C4-2B (cell line): ENCODE results near the gene SLC1A7.

Experiments
- H3K27ac ChIP-seq: fragments of 450-650 bp; 2 replicates; pipeline ENCODE4 v1.5.1; 2017
- CTCF ChIP-seq: fragments of 450-650 bp; conservative IDR thresholded peaks from 2 replicates; pipeline ENCODE4 v1.5.1; 2017; ENCODE audit warnings: mild to moderate bottlenecking
- ZFX ChIP-seq: fragments of 450-650 bp; IDR thresholded peaks from 2 replicates; pipeline ENCODE4 v1.6.1; 2017

The SLC1A7 gene

GRCh38 chr1:53127546-53127945 lies 14.9 kb downstream of the SLC1A7 start:
- TF ChIP-seq CTCF (no peak), ZFX (no peak)
- no peak overlapping the region for H3K27ac ChIP-seq

GRCh38 chr1:53126495-53126894 lies 15.9 kb downstream of the SLC1A7 start:
- TF ChIP-seq ZFX, result no peak
- TF ChIP-seq CTCF, result no peak
- H3K27ac ChIP-seq, result no peak overlapping the region

- H3K27ac ChIP-seq, result no peak overlapping the region
- TF ChIP-seq CTCF (no peak), ZFX (no peak)
Observed at GRCh38 chr1:53125623-53126360, 16.6 kb downstream of the SLC1A7 start.

- TF ChIP-seq CTCF (no peak), ZFX (no peak)
- no peak overlapping the region for H3K27ac ChIP-seq
Observed at GRCh38 chr1:53125122-53125521, 17.3 kb downstream of the SLC1A7 start.

- TF ChIP-seq CTCF (no peak), ZFX (no peak)
- no peak overlapping the region for H3K27ac ChIP-seq
Observed at GRCh38 chr1:53123453-53124140, 18.8 kb downstream of the SLC1A7 start.

GRCh38 chr1:53122961-53123413 lies 19.5 kb downstream of the SLC1A7 start:
- H3K27ac ChIP-seq, result no peak overlapping the region
- TF ChIP-seq ZFX (no peak), CTCF (no peak)

- TF ChIP-seq ZFX (no peak), CTCF (no peak)
- H3K27ac ChIP-seq, result no peak overlapping the region
Observed at GRCh38 chr1:53122201-53122885, 20.1 kb downstream of the SLC1A7 start.
